ENCODE results near the gene ARPC1B. TPM values are rescaled to one million over a fixed set of nuclear protein-coding genes. Genes with fewer than 3 reads are reported as not detected.
A peak's percentile ranks its signal among the peaks of the same experiment; 100 is the strongest.

ARPC1B gene
- total and polyA plus RNA-seq, 2 of the 4 experiments (the other 2 are of a cell fraction) = 351 to 488 TPM

DNA sequence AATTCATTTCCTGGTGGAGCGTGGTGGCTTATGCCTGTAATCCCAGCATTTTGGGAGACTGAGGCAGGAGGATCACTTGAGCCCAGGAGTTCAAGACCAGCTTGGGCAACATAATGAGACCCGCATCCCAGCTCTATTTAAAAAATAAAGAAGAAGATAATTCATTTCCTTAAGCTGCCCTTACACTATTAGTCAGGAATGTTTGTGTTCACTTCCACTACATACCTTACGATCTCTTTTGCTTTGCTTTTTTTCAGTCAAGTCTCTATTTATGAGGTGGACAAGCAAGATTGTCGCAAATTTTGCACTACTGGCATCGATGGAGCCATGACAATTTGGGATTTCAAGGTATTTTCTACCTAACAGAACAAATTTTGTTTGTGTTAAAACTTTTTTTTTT is 11.2 kb upstream of the ARPC1B start:
- peak; percentile 22 for DNase-seq
- in situ Hi-C loops (cut with MboI; ENCODE audit: low sequenced_read_pairs) = no loop called here
- H3K4me2 ChIP-seq (ENCODE audit: low read depth, low read length) = no peak overlapping the region
- no peak for TF ChIP-seq MAZ (IDR thresholded peaks at IDR 0.05; ENCODE audit: borderline replicate concordance, low read depth, low read length)
- no peak for TF ChIP-seq RAD21 (IDR thresholded peaks at IDR 0.05; ENCODE audit: low read length)
- TF ChIP-seq RCOR1 (IDR thresholded peaks at IDR 0.05; ENCODE audit: insufficient replicate concordance, low read length) = no peak
- no peak for TF ChIP-seq CEBPB (IDR thresholded peaks at IDR 0.05; ENCODE audit: low read depth, low read length)
- TF ChIP-seq RFX5 (IDR thresholded peaks at IDR 0.05; ENCODE audit: low read depth, low read length) = no peak
- TF ChIP-seq, protein P1, sequence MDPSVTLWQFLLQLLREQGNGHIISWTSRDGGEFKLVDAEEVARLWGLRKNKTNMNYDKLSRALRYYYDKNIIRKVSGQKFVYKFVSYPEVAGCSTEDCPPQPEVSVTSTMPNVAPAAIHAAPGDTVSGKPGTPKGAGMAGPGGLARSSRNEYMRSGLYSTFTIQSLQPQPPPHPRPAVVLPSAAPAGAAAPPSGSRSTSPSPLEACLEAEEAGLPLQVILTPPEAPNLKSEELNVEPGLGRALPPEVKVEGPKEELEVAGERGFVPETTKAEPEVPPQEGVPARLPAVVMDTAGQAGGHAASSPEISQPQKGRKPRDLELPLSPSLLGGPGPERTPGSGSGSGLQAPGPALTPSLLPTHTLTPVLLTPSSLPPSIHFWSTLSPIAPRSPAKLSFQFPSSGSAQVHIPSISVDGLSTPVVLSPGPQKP (IDR thresholded peaks at IDR 0.05; ENCODE audit: borderline replicate concordance, low read depth, low read length) = no peak
- no peak for TF ChIP-seq SMC3 (IDR thresholded peaks at IDR 0.05; ENCODE audit: low read depth, low read length)
- TF ChIP-seq BHLHE40 (IDR thresholded peaks at IDR 0.05; ENCODE audit: low read depth, low read length) = no peak
- TF ChIP-seq, protein P2, sequence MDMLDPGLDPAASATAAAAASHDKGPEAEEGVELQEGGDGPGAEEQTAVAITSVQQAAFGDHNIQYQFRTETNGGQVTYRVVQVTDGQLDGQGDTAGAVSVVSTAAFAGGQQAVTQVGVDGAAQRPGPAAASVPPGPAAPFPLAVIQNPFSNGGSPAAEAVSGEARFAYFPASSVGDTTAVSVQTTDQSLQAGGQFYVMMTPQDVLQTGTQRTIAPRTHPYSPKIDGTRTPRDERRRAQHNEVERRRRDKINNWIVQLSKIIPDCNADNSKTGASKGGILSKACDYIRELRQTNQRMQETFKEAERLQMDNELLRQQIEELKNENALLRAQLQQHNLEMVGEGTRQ (IDR thresholded peaks at IDR 0.05; ENCODE audit: low read depth, low read length) = no peak
- no peak for TF ChIP-seq CTCF (conservative IDR thresholded peaks at IDR 0.05; ENCODE audit: low read depth, low read length)
- no peak for TF ChIP-seq FOS (IDR thresholded peaks at IDR 0.05; ENCODE audit: low read depth, low read length)
- TF ChIP-seq POLR2A (IDR thresholded peaks at IDR 0.05; ENCODE audit: low read depth, low read length) = no peak
- TF ChIP-seq MAFK (IDR thresholded peaks at IDR 0.05; ENCODE audit: low read depth, low read length) = no peak
- no peak overlapping the region; a peak in 1 of 4 replicates for H4K8ac ChIP-seq (ENCODE audit: low read depth in 2 of 2, low read length in 2 of 2)
- H3K79me1 ChIP-seq (ENCODE audit: low read depth in 1 of 2, low read length in 2 of 2) = peaks cover 16 to 44% of the 10 kb centered on the region in 2 experiments; a peak in 3 of 4 replicates
- ChIA-PET CTCF (no interaction called here), POLR2A (ENCODE audit: unreplicated experiment) (no interaction called here)
- H3K36me3 ChIP-seq (ENCODE audit: control insufficient read depth, insufficient read depth, low read length) = peaks cover 49% of the 10 kb centered on the region
- peaks cover 2% of the 10 kb centered on the region; the same call in 1 of the 2 replicates for H3K4me1 ChIP-seq (ENCODE audit: control insufficient read depth, insufficient read depth, low read length)
- no peaks in the 10 kb centered on the region for H3K27me3 ChIP-seq (ENCODE audit: control insufficient read depth, insufficient read depth, low read length)
- no peak overlapping the region for H4K5ac ChIP-seq (ENCODE audit: low read depth, low read length)
- 0 out of 2 replicates have a peak overlapping the region, but pooled peaks have one; percentile 70 for H3K14ac ChIP-seq (replicated peaks; ENCODE audit: low read depth, low read length)
- H2BK120ac ChIP-seq (ENCODE audit: low read depth, low read length) = no peak overlapping the region
- H2AK5ac ChIP-seq (ENCODE audit: low read depth, low read length) = no peak overlapping the region
- H3K9ac ChIP-seq (ENCODE audit: low read depth, low read length) = no peak overlapping the region
- H4K20me1 ChIP-seq (ENCODE audit: insufficient read depth, low read length) = peaks cover 24% of the 10 kb centered on the region
- dilution Hi-C loops (cut with HindIII; ENCODE audit: low sequenced_read_pairs, unreplicated experiment) = no loop called here
- H2AFZ ChIP-seq (replicated peaks; ENCODE audit: low read length, poor library complexity) = no peak overlapping the region
- intact Hi-C loops (cut with micrococcal nuclease) = no loop called here
- no peak overlapping the region for H3K18ac ChIP-seq (ENCODE audit: low read depth, low read length)
- H2BK5ac ChIP-seq (ENCODE audit: low read depth, low read length, poor library complexity, severe bottlenecking) = peak overlapping the region; percentile 42
- no TSS peak for BruUV-seq (replicated peaks)
- no peak overlapping the region for H3K23ac ChIP-seq (ENCODE audit: low read depth, low read length)
- H3K9me1 ChIP-seq (ENCODE audit: insufficient read depth, low read length) = peaks cover 6% of the 10 kb centered on the region
- H2BK20ac ChIP-seq (ENCODE audit: low read depth, low read length) = 0 out of 2 replicates have a peak overlapping the region, but pooled peaks have one; percentile 11
- no CpG with 5 or more reads among the region's 5 CpGs for WGBS, 2 experiments (ENCODE audit: extremely low coverage in 2 of 2, insufficient read length in 1 of 2)
- H3K27ac ChIP-seq (ENCODE audit: insufficient read depth, low read length) = peak overlapping the region; percentile 3; the same call in 1 of the 2 replicates
- ATAC-seq (ENCODE audit: low read depth) = peak; percentile 36
- H3K4ac ChIP-seq (ENCODE audit: low read depth, low read length) = no peak overlapping the region
- no peak overlapping the region for H4K91ac ChIP-seq (ENCODE audit: insufficient read depth, low read depth, low read length)
- H3K4me3 ChIP-seq (ENCODE audit: insufficient read depth, low read depth, low read length) = no peak overlapping the region
- no peaks in the 10 kb centered on the region for H3K9me3 ChIP-seq (ENCODE audit: control insufficient read depth, insufficient read depth, low read length)
- no peak overlapping the region for H3K56ac ChIP-seq (ENCODE audit: extremely low read depth, insufficient read depth, low read length)
- H2BK15ac ChIP-seq (ENCODE audit: low read depth, low read length) = no peak overlapping the region
- no peak overlapping the region for H2AK9ac ChIP-seq (replicated peaks; ENCODE audit: low read depth, low read length, poor library complexity)
